HG03558 (cell line): ENCODE data around the gene TAC3.

Source experiments
- ATAC-seq: cut with Tn5 transposase; IDR thresholded peaks from one replicate; pipeline ENCODE4 v1.9.1; 2021; ENCODE audit warnings: moderate number of reproducible peaks; ENCODE audit not compliant: unreplicated experiment; ENCODE audit errors: extremely low read depth

TAC3 gene

DNA sequence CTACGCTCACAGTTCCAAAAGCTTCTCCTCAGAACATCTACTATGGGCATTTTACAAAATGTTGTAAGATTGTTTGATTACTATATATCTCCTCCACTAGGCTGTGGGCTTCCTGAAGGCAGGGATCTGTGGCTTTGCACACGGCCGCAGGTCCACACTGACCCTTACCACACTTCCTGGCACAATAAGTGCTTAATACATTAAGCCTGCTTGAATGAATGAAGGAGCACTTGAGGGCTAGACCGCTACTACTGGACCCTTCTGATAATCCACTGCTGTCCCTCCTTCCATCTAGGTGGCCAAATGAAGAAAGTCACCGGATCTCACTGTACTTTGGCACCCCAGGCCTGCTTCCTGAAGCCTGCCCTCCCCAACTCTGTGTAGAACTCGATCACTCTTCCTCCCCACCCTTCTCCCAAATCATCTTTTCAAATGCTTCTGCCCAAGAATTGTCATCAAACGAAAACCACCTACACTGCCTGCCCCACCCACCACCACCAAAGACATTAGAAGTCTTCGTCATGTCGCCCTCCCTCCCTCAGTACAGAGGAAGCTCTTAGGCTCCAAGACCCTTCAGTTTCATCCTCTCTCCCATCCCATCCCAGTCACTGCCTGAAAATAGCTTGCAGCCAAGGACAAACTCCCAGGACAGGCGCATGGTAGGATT is 9.4 kb downstream of the TAC3 start:
- no peak for ATAC-seq

GRCh38 chr12:57005980-57006808 is 10.1 kb downstream of the TAC3 start, which contains the start of gene ZBTB39:
Gene ZBTB39 (minus strand): TSS chr12:57006546. CDS start chr12:57004917, 1,629 bp downstream.
- no peak for ATAC-seq

DNA sequence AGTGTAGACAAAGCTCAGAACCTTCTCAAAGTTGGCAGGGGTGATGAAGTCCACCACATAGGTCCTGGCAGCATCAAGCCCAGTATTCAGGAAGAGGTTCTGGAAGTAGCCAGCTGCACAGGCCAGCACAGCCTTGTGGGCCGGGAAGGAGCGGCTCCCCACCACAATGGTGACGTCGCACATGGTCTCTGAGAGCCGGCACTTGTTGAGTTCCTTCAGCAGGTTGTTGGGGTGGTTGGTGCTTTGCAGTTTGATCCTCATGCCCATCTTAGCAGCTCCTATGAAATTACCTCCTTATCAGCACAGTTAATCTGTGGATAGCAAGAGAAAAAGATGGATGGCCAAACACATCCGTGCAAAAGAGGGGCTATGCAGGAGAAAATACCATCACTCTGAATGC is 11.7 kb downstream of the TAC3 start:
- ATAC-seq: no peak

- ATAC-seq: no peak
Measured at GRCh38 chr12:57003395-57003794, 12.9 kb downstream of the TAC3 start.

DNA sequence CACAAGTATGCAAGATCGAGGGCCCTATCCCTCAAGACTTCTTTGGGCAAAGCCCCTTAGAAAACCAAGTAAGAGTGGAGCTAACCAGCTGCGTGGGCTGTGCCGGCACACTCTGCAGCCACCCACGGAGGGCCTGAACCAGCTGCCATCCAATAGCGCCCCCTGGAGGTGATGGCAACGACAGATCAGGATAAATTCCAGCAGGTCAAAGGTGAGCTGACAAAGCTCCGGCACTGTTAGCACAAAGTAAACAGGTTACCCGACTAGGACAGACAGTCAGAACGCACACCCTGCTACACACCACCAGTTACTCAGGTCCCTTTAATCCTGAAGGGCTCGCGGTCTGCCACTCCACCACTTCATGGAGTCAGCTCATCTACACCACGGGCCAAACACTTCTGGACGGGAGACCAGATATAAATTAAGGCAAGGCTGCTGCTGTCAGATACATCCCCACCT is 14.9 kb downstream of the TAC3 start:
- ATAC-seq: no peak

GRCh38 chr12:57000393-57000792 is 15.9 kb downstream of the TAC3 start:
- no peak for ATAC-seq

- no peak for ATAC-seq
Measured at GRCh38 chr12:56999456-56999855, 16.9 kb downstream of the TAC3 start.

DNA sequence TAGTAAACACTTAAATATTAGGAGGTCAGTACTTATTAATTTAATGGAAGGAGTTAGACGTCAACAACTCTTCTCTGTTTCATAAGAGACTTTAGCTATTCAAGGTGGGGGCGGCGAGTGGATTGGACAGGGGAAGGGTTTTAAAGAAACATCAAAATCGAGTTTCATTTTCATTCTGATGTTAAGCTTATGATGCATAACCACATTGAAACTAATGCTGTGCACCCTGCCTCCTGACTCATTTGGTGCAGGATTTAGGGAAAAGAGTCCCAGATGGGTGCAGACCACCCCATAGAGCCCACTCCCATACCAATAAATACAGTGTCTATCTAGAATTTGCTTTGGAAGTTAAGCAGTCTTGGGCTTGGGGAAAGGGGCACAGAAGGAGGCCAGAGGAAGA is 17.3 kb downstream of the TAC3 start:
- ATAC-seq: peak; percentile 51

GRCh38 chr12:56998316-56998715 is 18.0 kb downstream of the TAC3 start:
- no peak for ATAC-seq

DNA sequence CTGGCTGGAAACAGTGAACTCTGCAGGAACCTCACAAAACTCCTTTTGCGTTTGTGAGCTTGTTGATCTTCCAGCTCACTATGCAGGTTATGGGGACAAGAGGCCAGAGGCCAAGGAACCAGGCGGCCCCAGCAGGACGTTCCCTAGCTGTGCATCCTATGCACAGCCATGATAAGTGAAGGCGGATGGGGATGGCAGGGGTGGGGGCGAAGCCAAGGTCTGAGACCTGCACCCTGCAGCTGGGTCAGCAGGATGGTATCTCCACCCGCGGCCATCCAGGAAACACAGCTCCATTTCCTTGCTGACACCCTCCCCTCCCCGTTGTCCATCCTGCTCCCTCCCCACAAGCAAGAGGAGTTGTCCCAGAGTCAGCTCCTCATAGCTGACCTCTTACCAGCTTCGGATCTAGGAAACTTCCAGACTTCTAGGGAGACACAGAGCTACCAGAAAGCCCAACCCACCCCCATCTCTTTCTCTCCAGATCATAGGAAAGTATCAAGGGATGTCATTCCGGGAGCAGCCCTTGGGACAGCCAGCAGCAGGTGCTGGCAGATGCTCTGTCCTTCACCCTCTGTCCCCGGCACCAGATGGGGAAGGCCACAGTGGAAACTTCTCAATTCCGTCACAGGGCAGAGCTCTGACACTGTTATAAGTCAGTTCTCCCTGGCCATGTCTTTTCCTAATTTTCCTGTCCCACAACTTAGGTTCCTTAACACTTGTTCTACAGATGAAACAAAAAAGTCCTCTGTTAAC is 19.4 kb downstream of the TAC3 start:
- ATAC-seq: no peak

DNA sequence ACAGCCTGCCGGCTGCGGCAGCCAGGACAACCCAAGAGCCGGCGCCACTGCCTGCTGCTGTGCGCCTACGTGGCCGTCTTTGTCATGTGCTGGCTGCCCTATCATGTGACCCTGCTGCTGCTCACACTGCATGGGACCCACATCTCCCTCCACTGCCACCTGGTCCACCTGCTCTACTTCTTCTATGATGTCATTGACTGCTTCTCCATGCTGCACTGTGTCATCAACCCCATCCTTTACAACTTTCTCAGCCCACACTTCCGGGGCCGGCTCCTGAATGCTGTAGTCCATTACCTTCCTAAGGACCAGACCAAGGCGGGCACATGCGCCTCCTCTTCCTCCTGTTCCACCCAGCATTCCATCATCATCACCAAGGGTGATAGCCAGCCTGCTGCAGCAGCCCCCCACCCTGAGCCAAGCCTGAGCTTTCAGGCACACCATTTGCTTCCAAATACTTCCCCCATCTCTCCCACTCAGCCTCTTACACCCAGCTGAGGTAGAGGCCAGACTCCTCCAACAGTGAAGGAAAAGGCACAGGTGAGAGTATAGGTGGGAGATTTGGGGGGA is 20.3 kb downstream of the TAC3 start:
- no peak for ATAC-seq

DNA sequence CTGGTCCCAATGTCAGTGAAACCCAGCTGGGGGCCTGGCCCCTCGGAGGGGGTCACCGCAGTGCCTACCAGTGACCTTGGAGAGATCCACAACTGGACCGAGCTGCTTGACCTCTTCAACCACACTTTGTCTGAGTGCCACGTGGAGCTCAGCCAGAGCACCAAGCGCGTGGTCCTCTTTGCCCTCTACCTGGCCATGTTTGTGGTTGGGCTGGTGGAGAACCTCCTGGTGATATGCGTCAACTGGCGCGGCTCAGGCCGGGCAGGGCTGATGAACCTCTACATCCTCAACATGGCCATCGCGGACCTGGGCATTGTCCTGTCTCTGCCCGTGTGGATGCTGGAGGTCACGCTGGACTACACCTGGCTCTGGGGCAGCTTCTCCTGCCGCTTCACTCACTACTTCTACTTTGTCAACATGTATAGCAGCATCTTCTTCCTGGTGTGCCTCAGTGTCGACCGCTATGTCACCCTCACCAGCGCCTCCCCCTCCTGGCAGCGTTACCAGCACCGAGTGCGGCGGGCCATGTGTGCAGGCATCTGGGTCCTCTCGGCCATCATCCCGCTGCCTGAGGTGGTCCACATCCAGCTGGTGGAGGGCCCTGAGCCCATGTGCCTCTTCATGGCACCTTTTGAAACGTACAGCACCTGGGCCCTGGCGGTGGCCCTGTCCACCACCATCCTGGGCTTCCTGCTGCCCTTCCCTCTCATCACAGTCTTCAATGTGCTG is 21.0 kb downstream of the TAC3 start:
- no peak for ATAC-seq

DNA sequence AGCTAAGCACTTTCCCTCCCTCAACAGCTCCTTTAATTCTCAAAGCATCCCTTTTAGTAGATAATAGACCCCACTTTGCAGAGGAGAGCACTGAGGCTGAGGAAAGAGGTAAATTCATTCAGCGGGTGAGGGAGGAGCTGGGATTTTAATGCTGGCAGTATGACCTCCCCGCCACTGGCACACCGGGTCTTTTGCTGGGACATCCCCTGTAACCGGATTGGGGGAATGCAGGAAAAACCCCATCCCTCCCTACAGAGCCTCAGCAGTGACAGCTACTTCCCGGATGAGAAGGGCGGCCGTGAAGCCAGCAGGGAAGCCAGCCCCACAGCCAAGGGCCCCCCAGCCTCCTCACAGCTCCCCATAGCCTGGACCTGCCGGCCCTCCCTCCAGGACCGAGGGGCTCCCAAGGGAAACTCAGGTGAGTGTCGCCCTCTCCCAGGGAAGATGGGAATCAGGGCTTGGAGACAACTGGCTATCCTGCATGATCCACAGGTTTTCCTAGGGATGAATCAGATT is 22.0 kb downstream of the TAC3 start:
- no peak for ATAC-seq

DNA sequence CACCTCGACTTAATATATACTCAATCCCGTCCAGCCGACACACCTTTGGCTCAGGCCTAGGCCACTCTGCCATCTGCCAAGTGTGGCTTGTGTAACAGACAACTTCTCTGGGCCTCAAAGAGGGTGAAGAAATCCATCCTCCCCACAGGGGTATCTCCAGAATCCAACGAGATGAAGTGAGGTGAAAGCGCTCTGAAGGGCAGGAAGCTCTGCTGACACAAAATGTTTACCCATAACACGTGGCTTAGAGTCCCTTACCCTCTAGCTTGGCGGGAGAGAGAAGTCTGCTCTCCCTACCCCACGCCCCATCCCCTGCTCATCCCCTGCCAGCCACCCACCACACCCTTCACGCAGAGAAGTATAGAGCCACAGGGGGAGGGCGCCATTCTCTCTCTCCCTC is 23.0 kb downstream of the TAC3 start:
- ATAC-seq: no peak

- no peak for ATAC-seq
Measured at GRCh38 chr12:56991319-56992246, 24.7 kb downstream of the TAC3 start.

DNA sequence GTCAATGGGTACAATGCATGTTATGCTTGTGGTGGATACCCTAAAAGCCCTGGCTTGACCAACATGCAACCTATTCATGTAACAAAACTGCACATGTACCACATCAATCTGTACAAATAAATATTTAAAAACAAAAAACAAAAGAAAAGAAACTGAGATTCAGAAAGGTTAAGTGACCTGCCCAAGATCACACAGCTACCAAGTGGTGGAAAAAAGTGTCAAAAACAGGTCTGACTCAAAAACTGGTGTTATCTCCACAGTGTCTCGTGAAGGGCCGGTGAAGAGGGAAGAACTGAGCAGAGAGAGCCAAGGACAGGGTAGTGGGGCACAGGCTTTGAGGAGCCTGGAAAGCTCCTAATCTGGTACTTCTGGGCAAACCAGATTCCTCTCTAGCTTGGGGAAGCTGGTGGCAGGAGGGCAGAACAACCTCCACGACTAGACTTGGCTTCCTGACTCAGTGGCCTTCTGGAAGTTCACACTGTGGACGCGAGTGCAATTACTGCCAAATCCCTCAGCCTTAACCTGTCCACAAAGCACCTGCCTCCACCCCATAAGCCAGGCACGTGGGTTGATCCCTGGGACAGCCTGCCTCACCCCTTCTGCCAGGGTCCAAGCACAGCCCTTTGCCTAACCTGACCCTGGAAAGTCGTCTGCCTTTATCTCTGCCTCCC is 25.5 kb downstream of the TAC3 start:
- ATAC-seq: no peak

DNA sequence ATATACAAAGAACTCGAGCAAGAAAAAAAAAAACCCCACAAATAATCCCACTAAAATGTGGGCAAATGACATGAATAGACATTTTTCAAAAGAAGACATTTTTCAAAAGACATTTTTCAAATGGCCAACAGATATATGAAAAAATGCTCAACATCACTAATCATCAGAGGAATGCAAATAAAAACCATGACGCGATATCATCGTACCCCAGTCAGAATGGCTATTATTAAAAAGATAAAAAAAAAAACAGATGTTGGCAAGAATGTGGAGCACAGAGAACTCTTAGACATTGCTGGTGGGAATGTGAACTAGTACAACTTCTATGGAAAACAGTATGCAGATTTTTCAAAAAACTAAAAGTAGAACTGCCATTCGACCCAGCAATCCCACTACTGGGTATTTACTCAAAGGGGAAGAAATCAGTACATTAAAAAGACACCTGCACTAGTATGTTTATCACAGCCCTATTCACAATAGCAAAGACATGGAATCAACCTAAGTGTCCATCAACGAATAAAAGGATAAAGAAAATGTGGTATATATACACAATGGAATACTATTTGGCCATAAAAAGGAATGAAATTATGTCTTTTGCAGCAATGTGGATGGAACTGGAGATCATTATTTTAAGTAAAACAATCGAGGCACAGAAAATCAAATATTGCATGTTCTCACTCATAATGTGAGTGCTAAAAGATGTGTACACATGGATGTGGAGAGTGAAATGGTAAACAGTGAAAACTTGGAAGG is 26.3 kb downstream of the TAC3 start:
- no peak for ATAC-seq
